OCI-LY1 (cell line): ENCODE results near the gene SCN5A.

Experiments used
- H2AFZ ChIP-seq: fragments of 200-600 bp; sonication (generic), shearing (Covaris generic); 2 replicates; pipeline ENCODE4 v1.6.0; 2014; ENCODE audit warnings: antibody characterized with exemption, mild to moderate bottlenecking, low read length
- H3F3A ChIP-seq: fragments of 200-600 bp; sonication (generic), shearing (Covaris generic); 2 replicates; pipeline ENCODE4 v1.6.0; 2014; ENCODE audit warnings: mild to moderate bottlenecking, antibody characterized with exemption, low read length, moderate library complexity; ENCODE audit not compliant: insufficient read depth
- H3K27ac ChIP-seq: fragments of 200-600 bp; sonication (generic); 2 replicates; pipeline ENCODE4 v1.5.1; 2014; ENCODE audit warnings: low read length, mixed run types, mild to moderate bottlenecking, low read depth; ENCODE audit not compliant: poor library complexity, severe bottlenecking
- H3K27me3 ChIP-seq: fragments of 200-600 bp; sonication (generic); 2 replicates; pipeline ENCODE4 v1.6.0; 2014; ENCODE audit warnings: antibody characterized with exemption, mild to moderate bottlenecking, low read length, moderate library complexity; ENCODE audit not compliant: insufficient read depth
- H3K36me3 ChIP-seq: fragments of 200-600 bp; sonication (generic); 2 replicates; pipeline ENCODE4 v1.6.1; 2014; ENCODE audit warnings: mild to moderate bottlenecking, antibody characterized with exemption, low read length, moderate library complexity, mixed read lengths; ENCODE audit not compliant: insufficient read depth
- H3K4me1 ChIP-seq: fragments of 200-600 bp; sonication (generic); 2 replicates; pipeline ENCODE4 v1.5.1; 2014; ENCODE audit warnings: mild to moderate bottlenecking, low read length, moderate library complexity; ENCODE audit not compliant: insufficient read depth, severe bottlenecking
- H3K4me2 ChIP-seq: fragments of 200-600 bp; sonication (generic), shearing (Covaris generic); 2 replicates; pipeline ENCODE4 v1.6.1; 2014; ENCODE audit warnings: low read length
- H3K4me3 ChIP-seq: fragments of 200-600 bp; sonication (generic); 2 replicates; pipeline ENCODE4 v1.5.1; 2014; ENCODE audit warnings: low read length, low read depth, mild to moderate bottlenecking, mixed read lengths; ENCODE audit not compliant: poor library complexity, severe bottlenecking
- H3K79me2 ChIP-seq: fragments of 200-600 bp; shearing (Covaris generic); 2 replicates; pipeline ENCODE4 v1.6.1; 2016; ENCODE audit warnings: mixed run types, low read length, mixed read lengths; ENCODE audit not compliant: insufficient read depth
- H3K9ac ChIP-seq: fragments of 200-600 bp; sonication (generic), shearing (Covaris generic); 2 replicates; pipeline ENCODE4 v1.6.1; 2014; ENCODE audit warnings: mild to moderate bottlenecking, low read length, mixed read lengths
- H3K9me2 ChIP-seq: fragments of 200-600 bp; sonication (generic), shearing (Covaris generic); 2 replicates; pipeline ENCODE4 v1.6.1; 2014; ENCODE audit warnings: low read depth, mild to moderate bottlenecking, low read length, mixed read lengths
- H3K9me3 ChIP-seq: fragments of 200-600 bp; shearing (Covaris generic); 2 replicates; pipeline ENCODE4 v1.6.1; 2014; ENCODE audit warnings: low read length, mixed read lengths
- H4K20me1 ChIP-seq: fragments of 200-600 bp; sonication (generic), shearing (Covaris generic); 2 replicates; pipeline ENCODE4 v1.6.0; 2016; ENCODE audit warnings: mild to moderate bottlenecking, low read length; ENCODE audit not compliant: insufficient read depth
- EZH2 ChIP-seq: fragments of 200-600 bp; sonication (generic), shearing (Covaris generic); IDR thresholded peaks from 2 replicates; pipeline ENCODE4 v1.8.0; 2017; ENCODE audit warnings: borderline replicate concordance, mixed run types, mild to moderate bottlenecking, antibody characterized with exemption, low read length, moderate library complexity, mixed read lengths
- TF ChIP-seq, protein P1 (sequence below): fragments of 200-600 bp; sonication (generic), shearing (Covaris generic); IDR thresholded peaks from 2 replicates; pipeline ENCODE4 v1.5.1; 2017; ENCODE audit warnings: mild to moderate bottlenecking, antibody characterized with exemption, low read length, moderate library complexity, mixed read lengths

SCN5A gene

DNA sequence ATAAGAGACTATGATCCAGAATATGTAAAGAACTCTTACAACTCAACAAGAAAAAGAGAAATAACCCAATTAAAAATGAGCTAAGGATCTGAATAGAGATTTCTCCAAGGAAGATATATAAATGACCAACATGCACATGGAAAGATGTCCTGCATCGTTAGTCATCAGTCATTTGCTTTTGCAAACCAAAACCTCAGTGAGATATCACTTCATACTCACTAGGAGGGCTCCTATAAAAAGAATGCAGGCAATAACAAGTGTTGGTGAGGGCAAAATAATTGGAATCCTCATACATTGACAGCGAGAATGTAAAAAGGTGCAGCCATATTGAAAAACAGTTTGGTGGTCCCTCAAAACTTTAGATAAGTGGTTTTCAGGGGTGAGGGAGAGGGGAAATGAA, 96.4 kb downstream of the SCN5A start:
- Histone ChIP-seq H3K36me3 (no peaks in the 10 kb centered on the region), H3K27ac (no peak overlapping the region), H3K4me3 (no peak overlapping the region), H3K9me2 (no peaks in the 10 kb centered on the region), H3K4me2 (no peak overlapping the region), H3K9ac (no peak overlapping the region), H4K20me1 (no peaks in the 10 kb centered on the region), H3K4me1 (no peaks in the 10 kb centered on the region), H3K9me3 (no peaks in the 10 kb centered on the region), H3F3A (no peaks in the 10 kb centered on the region), H3K27me3 (no peaks in the 10 kb centered on the region; the same call in 1 of the 2 replicates), H2AFZ (no peak overlapping the region), H3K79me2 (no peaks in the 10 kb centered on the region)
- TF ChIP-seq EZH2 = no peak
- TF ChIP-seq, protein P1, sequence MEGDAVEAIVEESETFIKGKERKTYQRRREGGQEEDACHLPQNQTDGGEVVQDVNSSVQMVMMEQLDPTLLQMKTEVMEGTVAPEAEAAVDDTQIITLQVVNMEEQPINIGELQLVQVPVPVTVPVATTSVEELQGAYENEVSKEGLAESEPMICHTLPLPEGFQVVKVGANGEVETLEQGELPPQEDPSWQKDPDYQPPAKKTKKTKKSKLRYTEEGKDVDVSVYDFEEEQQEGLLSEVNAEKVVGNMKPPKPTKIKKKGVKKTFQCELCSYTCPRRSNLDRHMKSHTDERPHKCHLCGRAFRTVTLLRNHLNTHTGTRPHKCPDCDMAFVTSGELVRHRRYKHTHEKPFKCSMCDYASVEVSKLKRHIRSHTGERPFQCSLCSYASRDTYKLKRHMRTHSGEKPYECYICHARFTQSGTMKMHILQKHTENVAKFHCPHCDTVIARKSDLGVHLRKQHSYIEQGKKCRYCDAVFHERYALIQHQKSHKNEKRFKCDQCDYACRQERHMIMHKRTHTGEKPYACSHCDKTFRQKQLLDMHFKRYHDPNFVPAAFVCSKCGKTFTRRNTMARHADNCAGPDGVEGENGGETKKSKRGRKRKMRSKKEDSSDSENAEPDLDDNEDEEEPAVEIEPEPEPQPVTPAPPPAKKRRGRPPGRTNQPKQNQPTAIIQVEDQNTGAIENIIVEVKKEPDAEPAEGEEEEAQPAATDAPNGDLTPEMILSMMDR = no peak

DNA sequence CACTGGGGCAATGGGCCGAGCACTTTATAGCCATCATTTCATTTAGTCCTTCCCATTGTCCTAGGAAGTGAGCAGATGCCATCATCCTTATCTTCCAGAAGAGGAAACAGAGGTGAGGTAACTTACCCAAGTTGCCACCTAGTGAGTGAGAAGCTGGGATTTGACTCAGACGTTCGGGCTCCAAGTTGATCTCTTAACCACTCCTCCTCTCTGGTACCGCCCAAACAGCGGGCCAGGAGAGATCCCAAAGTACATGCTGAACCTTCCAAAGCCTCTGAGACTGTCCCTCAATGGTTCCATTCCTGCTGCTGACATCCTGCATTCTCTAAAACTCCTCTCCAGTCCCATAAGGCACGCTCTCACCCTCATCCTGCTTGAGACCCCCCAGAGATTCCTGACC, 97.1 kb downstream of the SCN5A start:
- TF ChIP-seq, protein P1 = no peak
- TF ChIP-seq EZH2 = no peak
- Histone ChIP-seq H3K36me3 (no peaks in the 10 kb centered on the region), H3K4me2 (no peak overlapping the region), H3K9me3 (no peaks in the 10 kb centered on the region), H3K9me2 (no peaks in the 10 kb centered on the region), H2AFZ (no peak overlapping the region), H3K4me1 (no peaks in the 10 kb centered on the region), H3K27ac (no peak overlapping the region), H3K27me3 (no peaks in the 10 kb centered on the region; the same call in 1 of the 2 replicates), H3K79me2 (no peaks in the 10 kb centered on the region), H3K4me3 (no peak overlapping the region), H3F3A (no peaks in the 10 kb centered on the region), H4K20me1 (no peaks in the 10 kb centered on the region), H3K9ac (no peak overlapping the region)

DNA sequence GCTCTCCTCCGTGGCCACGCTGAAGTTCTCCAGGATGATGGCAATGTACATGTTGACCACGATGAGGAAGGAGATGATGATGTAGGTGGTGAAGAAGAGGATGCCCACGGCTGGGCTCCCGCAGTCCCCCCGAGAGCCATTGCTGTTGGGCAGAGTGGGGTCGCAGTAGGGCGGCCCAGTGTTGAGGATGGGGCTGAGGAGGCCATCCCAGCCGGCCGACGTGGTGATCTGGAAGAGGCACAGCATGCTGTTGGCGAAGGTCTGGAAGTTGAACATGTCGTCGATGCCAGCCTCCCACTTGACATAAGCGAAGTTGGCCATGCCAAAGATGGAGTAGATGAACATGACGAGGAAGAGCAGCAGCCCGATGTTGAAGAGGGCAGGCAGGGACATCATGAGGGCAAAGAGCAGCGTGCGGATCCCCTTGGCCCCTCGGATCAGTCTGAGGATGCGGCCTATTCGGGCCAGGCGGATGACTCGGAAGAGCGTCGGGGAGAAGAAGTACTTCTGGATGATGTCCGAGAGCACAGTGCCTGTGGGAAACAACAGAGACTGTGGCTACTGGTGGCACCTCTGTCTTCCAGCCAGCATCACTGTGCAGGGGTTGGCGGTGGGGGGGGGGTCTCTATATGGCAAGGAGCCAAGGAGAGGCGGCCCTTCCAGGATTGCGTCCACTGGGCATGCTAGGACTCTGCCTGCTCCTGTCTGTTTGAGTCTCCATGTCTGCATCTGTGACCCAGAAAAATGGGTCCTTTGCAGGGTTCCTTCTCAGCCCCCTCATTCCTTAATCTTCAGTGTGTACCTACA, 98.3 kb downstream of the SCN5A start:
- no peaks in the 10 kb centered on the region for H3K4me1 ChIP-seq
- no peaks in the 10 kb centered on the region for H3K9me3 ChIP-seq
- H3K27ac ChIP-seq = no peak overlapping the region
- H3K79me2 ChIP-seq = no peaks in the 10 kb centered on the region
- no peak overlapping the region for H3K9ac ChIP-seq
- H3K36me3 ChIP-seq = no peaks in the 10 kb centered on the region
- H3K9me2 ChIP-seq = no peaks in the 10 kb centered on the region
- no peak overlapping the region for H3K4me3 ChIP-seq
- no peaks in the 10 kb centered on the region for H3F3A ChIP-seq
- no peaks in the 10 kb centered on the region; the same call in 1 of the 2 replicates for H3K27me3 ChIP-seq
- H4K20me1 ChIP-seq = no peaks in the 10 kb centered on the region
- TF ChIP-seq EZH2 = no peak
- TF ChIP-seq, protein P1 = no peak
- no peak overlapping the region for H2AFZ ChIP-seq
- no peak overlapping the region for H3K4me2 ChIP-seq
